Uterus (tissue), 4 donors: ENCODE results near the gene CACNB1. TPM values are rescaled to one million over a fixed set of nuclear protein-coding genes. Genes with fewer than 3 reads are reported as not detected.

Experiments
- DNase-seq, 2 donors: peaks; one replicate each; pipeline ENCODE4 v3.0.0-alpha.2; 2019 to 2020
- H3K27ac ChIP-seq, 2 donors: fragments of 200-600 bp; sonication (generic); 1 replicate in 1 of 2; 2 replicates in 1 of 2; pipeline ENCODE4 v1.5.1; 2016 to 2018
- H3K27me3 ChIP-seq, 2 donors: fragments of 200-600 bp; sonication (generic); one replicate each; pipeline ENCODE4 v1.5.1; 2018 to 2019; ENCODE audit warnings: control low read depth in 1 of 2
- H3K36me3 ChIP-seq, 2 donors: fragments of 200-600 bp; sonication (generic); one replicate each; pipeline ENCODE4 v1.5.1; 2019; ENCODE audit warnings: control low read depth in 1 of 2
- H3K4me1 ChIP-seq, 2 donors: fragments of 200-600 bp; sonication (generic); one replicate each; pipeline ENCODE4 v1.5.1; 2018 to 2019; ENCODE audit warnings: control low read depth in 1 of 2
- H3K4me3 ChIP-seq, 2 donors: fragments of 200-600 bp; sonication (generic); 1 replicate in 1 of 2; 2 replicates in 1 of 2; pipeline ENCODE4 v1.5.1; 2018 to 2019; ENCODE audit warnings: mild to moderate bottlenecking in 1 of 2
- H3K9me3 ChIP-seq, 2 donors: fragments of 200-600 bp; sonication (generic); one replicate each; pipeline ENCODE4 v1.5.1; 2019; ENCODE audit warnings: control low read depth in 1 of 2
- CTCF ChIP-seq, 4 experiments: fragments of 200-600 bp in 2 of 4; fragments of 450-650 bp in 2 of 4; sonication (generic) in 2 of 4; IDR thresholded peaks; one replicate each; pipeline ENCODE4 v1.5.1; 2016 to 2019; ENCODE audit warnings: antibody characterized with exemption in 4 of 4, mild to moderate bottlenecking in 2 of 4, moderate library complexity in 1 of 4
- POLR2A ChIP-seq, 2 donors: fragments of 450-650 bp; IDR thresholded peaks; one replicate each; pipeline ENCODE4 v1.6.1; 2016; ENCODE audit warnings: antibody characterized with exemption in 2 of 2, mild to moderate bottlenecking in 1 of 2, moderate library complexity in 1 of 2
- intact Hi-C: fragments of 100-400 bp; cut with DNase I; formaldehyde crosslinking; loops from one replicate; pipeline ENCODE4 v1.15.1; 2023; ENCODE audit warnings: low total_unique reads
- total RNA-seq, 4 donors: library from RNA; depleted of rRNA in 3 of 4; stranded (reverse); fragments of >200 nt in 3 of 4; gene quantifications; one replicate each; pipeline versions ENCODE4 v1.1.0 to v1.2.4, GENCODE V29; 2014 to 2023
- donor health status: DM: yes; HTN: yes; CAD: no.

The CACNB1 gene
- total RNA-seq, 4 donors from 2014 or later = 5.6 to 23.3 (median 8.4) TPM

- peak in 1 of 4 experiments; percentile 5 for TF ChIP-seq CTCF (IDR thresholded peaks at IDR 0.05)
- peak; percentile 25 to 50 for TF ChIP-seq POLR2A (IDR thresholded peaks at IDR 0.05)
- H3K36me3 ChIP-seq = no peaks in the 10 kb centered on the region
- peak; percentile 72 to 73 for DNase-seq
- peak within 1 kb of the TSS; percentile 91 to 99 for H3K27ac ChIP-seq
- no peaks in the 10 kb centered on the region for H3K9me3 ChIP-seq
- intact Hi-C loops = no loop called here
- H3K4me1 ChIP-seq = peaks cover 13 to 33% of the 10 kb centered on the region in 2 donors
- H3K4me3 ChIP-seq = peak within 1 kb of the TSS; percentile 89 to 92
- no peaks in the 10 kb centered on the region for H3K27me3 ChIP-seq
Measured at GRCh38 chr17:39200070-39200879, 2.8 kb upstream of the CACNB1 start, which contains the start of gene RPL19. Gene RPL19, plus strand, starts transcription at chr17:39200283. Its CDS starts 62 bp downstream, at chr17:39200345.

GRCh38 chr17:39199820-39200069 is 2.3 kb upstream of the CACNB1 start:
- intact Hi-C loops = no loop called here
- peak overlapping the region; percentile 89 to 92 for H3K4me3 ChIP-seq
- TF ChIP-seq CTCF (IDR thresholded peaks at IDR 0.05) = no peak
- TF ChIP-seq POLR2A (IDR thresholded peaks at IDR 0.05) = peak in 1 of 2 donors; percentile 46
- no peaks in the 10 kb centered on the region for H3K9me3 ChIP-seq
- no peaks in the 10 kb centered on the region for H3K27me3 ChIP-seq
- DNase-seq = peak; percentile 85 to 94
- peaks cover 13 to 36% of the 10 kb centered on the region in 2 donors for H3K4me1 ChIP-seq
- H3K36me3 ChIP-seq = no peaks in the 10 kb centered on the region
- peak overlapping the region; percentile 91 to 99 for H3K27ac ChIP-seq

- Histone ChIP-seq H3K9me3 (no peaks in the 10 kb centered on the region), H3K4me3 (peak overlapping the region; percentile 74 to 77), H3K27me3 (no peaks in the 10 kb centered on the region), H3K27ac (peak overlapping the region; percentile 83 to 91), H3K4me1 (peaks cover 13 to 36% of the 10 kb centered on the region in 2 donors), H3K36me3 (no peaks in the 10 kb centered on the region)
- no peak for TF ChIP-seq POLR2A (IDR thresholded peaks at IDR 0.05)
- no peak for TF ChIP-seq CTCF (IDR thresholded peaks at IDR 0.05)
- DNase-seq = no peak
- intact Hi-C loops = no loop called here
Measured at GRCh38 chr17:39198186-39198566, 707 bp upstream of the CACNB1 start.

GRCh38 chr17:39196808-39197291 is 619 bp downstream of the CACNB1 start:
- peak in 1 of 2 donors; percentile 46 for DNase-seq
- peak overlapping the region; percentile 74 to 77 for H3K4me3 ChIP-seq
- intact Hi-C loops = no loop called here
- peak overlapping the region; percentile 83 to 91 for H3K27ac ChIP-seq
- H3K36me3 ChIP-seq = no peaks in the 10 kb centered on the region
- no peaks in the 10 kb centered on the region for H3K27me3 ChIP-seq
- no peak for TF ChIP-seq CTCF (IDR thresholded peaks at IDR 0.05)
- no peak for TF ChIP-seq POLR2A (IDR thresholded peaks at IDR 0.05)
- peaks cover 10 to 29% of the 10 kb centered on the region in 2 donors for H3K4me1 ChIP-seq
- H3K9me3 ChIP-seq = no peaks in the 10 kb centered on the region

- Histone ChIP-seq H3K4me3 (peak overlapping the region; percentile 74 to 77), H3K4me1 (peaks cover 6 to 25% of the 10 kb centered on the region in 2 donors), H3K27me3 (no peaks in the 10 kb centered on the region), H3K9me3 (no peaks in the 10 kb centered on the region), H3K36me3 (no peaks in the 10 kb centered on the region), H3K27ac (peak overlapping the region; percentile 83 to 91)
- TF ChIP-seq POLR2A (IDR thresholded peaks at IDR 0.05) = no peak
- TF ChIP-seq CTCF (IDR thresholded peaks at IDR 0.05) = no peak
- DNase-seq = no peak
- intact Hi-C loops = no loop called here
Measured at GRCh38 chr17:39196241-39196807, 1.1 kb downstream of the CACNB1 start.
